SU-DHL-6 (cell line): ENCODE data around the gene SEMA3C.

ENCODE experiments used
- CTCF ChIP-seq: fragments of 200-600 bp; sonication (generic); IDR thresholded peaks from one replicate; pipeline ENCODE4 v1.5.1; 2017; ENCODE audit warnings: antibody characterized with exemption, mild to moderate bottlenecking, low read length, moderate library complexity; ENCODE audit not compliant: insufficient read depth, poor library complexity, severe bottlenecking
- EZH2phosphoT487 ChIP-seq: fragments of 200-600 bp; sonication (generic), shearing (Covaris generic); conservative IDR thresholded peaks from 2 replicates; pipeline ENCODE4 v1.6.1; 2018; ENCODE audit warnings: mild to moderate bottlenecking, antibody characterized with exemption, low read length, moderate library complexity, mixed read lengths

- no peak for TF ChIP-seq CTCF
- TF ChIP-seq EZH2phosphoT487, result no peak
Measured at GRCh38 chr7:80907612-80908011, 11.2 kb downstream of the SEMA3C start.
